22Rv1 (cell line): ENCODE results near the gene CAMTA1.

ENCODE experiments used
- CTCF ChIP-seq: fragments of 450-650 bp; IDR thresholded peaks from 2 replicates; pipeline ENCODE4 v1.5.1; 2017; ENCODE audit warnings: mild to moderate bottlenecking
- ZFX ChIP-seq: fragments of 450-650 bp; IDR thresholded peaks from 2 replicates; pipeline ENCODE4 v1.6.1; 2017; ENCODE audit warnings: antibody characterized with exemption, borderline replicate concordance

GRCh38 chr1:7805460-7805859, 1020.2 kb downstream of the CAMTA1 start:
- no peak for TF ChIP-seq CTCF
- no peak for TF ChIP-seq ZFX
